HG03095 (cell line): ENCODE results near the gene TRIO.
"Not testable (repeated sequence)": the region's sequence is repeated elsewhere in the genome, so short reads cannot be mapped to it uniquely, and the experiment has no call there.

Experiments
- ATAC-seq: cut with Tn5 transposase; IDR thresholded peaks from one replicate; pipeline ENCODE4 v1.9.1; 2021; ENCODE audit warnings: moderate library complexity; ENCODE audit not compliant: unreplicated experiment

Gene TRIO

GRCh38 chr5:14370386-14370785 lies 227.2 kb downstream of the TRIO start:
- ATAC-seq: no peak

GRCh38 chr5:14373685-14374084 lies 230.5 kb downstream of the TRIO start:
- ATAC-seq: no peak

GRCh38 chr5:14374100-14374499 lies 231.0 kb downstream of the TRIO start:
- ATAC-seq: no peak

GRCh38 chr5:14376789-14377188 lies 233.6 kb downstream of the TRIO start:
- ATAC-seq: no peak

- no peak for ATAC-seq
Observed at GRCh38 chr5:14379739-14380497, 236.8 kb downstream of the TRIO start.

GRCh38 chr5:14380712-14381111 lies 237.6 kb downstream of the TRIO start:
- no peak for ATAC-seq

- no peak for ATAC-seq
Observed at GRCh38 chr5:14382640-14383039, 239.5 kb downstream of the TRIO start.

- ATAC-seq: no peak
Observed at GRCh38 chr5:14383923-14384322, 240.8 kb downstream of the TRIO start.

- no peak for ATAC-seq
Observed at GRCh38 chr5:14385019-14385418, 241.9 kb downstream of the TRIO start.

- no peak for ATAC-seq
Observed at GRCh38 chr5:14386884-14387624, 243.9 kb downstream of the TRIO start.

- ATAC-seq: no peak
Observed at GRCh38 chr5:14388741-14389140, 245.6 kb downstream of the TRIO start.

GRCh38 chr5:14392552-14392951 lies 249.4 kb downstream of the TRIO start:
- ATAC-seq: not testable (repeated sequence)

- no peak for ATAC-seq
Observed at GRCh38 chr5:14394365-14394764, 251.2 kb downstream of the TRIO start.

- ATAC-seq: no peak
Observed at GRCh38 chr5:14395411-14395810, 252.3 kb downstream of the TRIO start.

- ATAC-seq: no peak
Observed at GRCh38 chr5:14396066-14396465, 252.9 kb downstream of the TRIO start.

GRCh38 chr5:14396737-14397136 lies 253.6 kb downstream of the TRIO start:
- ATAC-seq: no peak

- no peak for ATAC-seq
Observed at GRCh38 chr5:14397717-14398116, 254.6 kb downstream of the TRIO start.

- no peak for ATAC-seq
Observed at GRCh38 chr5:14399054-14399692, 256.0 kb downstream of the TRIO start.

GRCh38 chr5:14400085-14400484 lies 256.9 kb downstream of the TRIO start:
- no peak for ATAC-seq

GRCh38 chr5:14400611-14401010 lies 257.5 kb downstream of the TRIO start:
- no peak for ATAC-seq

- no peak for ATAC-seq
Observed at GRCh38 chr5:14401639-14402038, 258.5 kb downstream of the TRIO start.

GRCh38 chr5:14402424-14402823 lies 259.3 kb downstream of the TRIO start:
- no peak for ATAC-seq
